ENCODE results near the gene ZCCHC2. TPM values are rescaled to one million over a fixed set of nuclear protein-coding genes. Genes with fewer than 3 reads are reported as not detected.

ZCCHC2 gene
- total and polyA plus RNA-seq, 9 of the 15 experiments (the other 6 are each of a cell fraction or from before 2014, with no cell fraction given): 1.0 to 9.2 (median 6.0) TPM

GRCh38 chr18:62496262-62496661 is 26.6 kb upstream of the ZCCHC2 start:
- ChIA-PET POLR2A (interaction anchor here (0.9 to 1.3 kb wide), 3 partner anchors 10 to 26 kb away, joined by 3 to 6 read pairs (median 3); partner anchors contain the start of gene ZCCHC2), CTCF (ENCODE audit: low intra/inter-chr PET ratio) (no interaction called here)
- Histone ChIP-seq H3K27me3 (ENCODE audit: control insufficient read depth in 2 of 2, insufficient read depth in 2 of 2, low read length in 2 of 2) (no peaks in the 10 kb centered on the region), H3K27ac (ENCODE audit: extremely low read depth, low read depth, low read length) (no peak overlapping the region), H3K4me1 (replicated peaks in 1 of 2; ENCODE audit: control insufficient read depth in 2 of 2, insufficient read depth in 2 of 2, low read length in 2 of 2) (peaks cover 0 to 7% of the 10 kb centered on the region in 2 experiments; a peak in 3 of 5 replicates), H3K9ac (ENCODE audit: insufficient read depth in 1 of 2, low read depth in 2 of 2, low read length in 2 of 2) (no peak overlapping the region), H3K36me3 (ENCODE audit: control insufficient read depth, insufficient read depth, low read length) (no peaks in the 10 kb centered on the region), H3K4me2 (ENCODE audit: insufficient read depth, low read length) (no peak overlapping the region), H4K20me1 (replicated peaks; ENCODE audit: control insufficient read depth, insufficient read depth, low read length) (no peaks in the 10 kb centered on the region), H2AFZ (ENCODE audit: low read depth, low read length) (no peak overlapping the region), H3K4me3 (no peak overlapping the region), H3K9me3 (replicated peaks; ENCODE audit: control insufficient read depth, insufficient read depth, low read depth, low read length) (no peaks in the 10 kb centered on the region), H3K9me1 (ENCODE audit: control insufficient read depth, insufficient read depth, low read length) (no peaks in the 10 kb centered on the region), H3K79me2 (ENCODE audit: control insufficient read depth, insufficient read depth, low read length) (no peaks in the 10 kb centered on the region)
- TF ChIP-seq TSC22D4 (tag; IDR thresholded peaks at IDR 0.05): no peak
- TF ChIP-seq CEBPG (CRISPR knock-in tag; IDR thresholded peaks at IDR 0.05): no peak
- TF ChIP-seq CEBPG (tag; conservative IDR thresholded peaks at IDR 0.05 in 1 of 2, IDR thresholded peaks at IDR 0.05 in 1 of 2): peak in 1 of 2 experiments; percentile 63; a peak in 2 of 4 replicates
- TF ChIP-seq RCOR1 (IDR thresholded peaks at IDR 0.05; ENCODE audit: borderline replicate concordance in 1 of 2, low read depth in 2 of 2, low read length in 2 of 2): no peak
- no peak for TF ChIP-seq ZNF224 (CRISPR knock-in tag; IDR thresholded peaks at IDR 0.05)
- no peak for TF ChIP-seq THRAP3 (IDR thresholded peaks at IDR 0.05; ENCODE audit: borderline replicate concordance)
- peak; percentile 55; the same call in 1 of the 2 replicates for TF ChIP-seq ATF3 (IDR thresholded peaks at IDR 0.05)
- no peak for TF ChIP-seq ATF3 (CRISPR knock-in tag; conservative IDR thresholded peaks at IDR 0.05)
- peak; percentile 46; the same call in 1 of the 2 replicates for TF ChIP-seq CEBPB (tag; IDR thresholded peaks at IDR 0.05)
- intact Hi-C loops (cut with micrococcal nuclease) (no loop called here), in situ Hi-C loops (cut with MboI) (no loop called here)
- no peak for DNase-seq (ENCODE audit: extremely low read depth in 1 of 4, low spot score in 3 of 4)
- BruUV-seq (replicated peaks): no TSS peak
- 58% methylated on average over 2 of the region's 2 CpGs for WGBS (ENCODE audit: insufficient coverage, low coverage, missing lambda C conversion rate)
- ATAC-seq: no peak
- FAIRE-seq: no peak

Measured in K562 (cell line).